Fibroblast of mammary gland (primary cell): ENCODE data around the gene KCP.

ENCODE experiments used
- DNase-seq: peaks from one replicate; pipeline ENCODE4 v3.0.0-alpha.2; 2010; ENCODE audit warnings: low read depth
- H3K4me3 ChIP-seq: 2 replicates; pipeline ENCODE4 v1.5.1; 2011; ENCODE audit warnings: low read depth, mild to moderate bottlenecking, low read length, moderate library complexity; ENCODE audit not compliant: control insufficient read depth
- CTCF ChIP-seq: conservative IDR thresholded peaks from 2 replicates; pipeline ENCODE4 v1.5.1; 2011; ENCODE audit warnings: low read depth, low read length, inconsistent platforms; ENCODE audit not compliant: control insufficient read depth, insufficient read depth

KCP gene

GRCh38 chr7:128867842-128868623 lies 42.5 kb downstream of the KCP start:
- no peak for DNase-seq
- no peak overlapping the region for H3K4me3 ChIP-seq
- TF ChIP-seq CTCF = no peak

- TF ChIP-seq CTCF = no peak
- H3K4me3 ChIP-seq = no peak overlapping the region
- DNase-seq = no peak
These were observed 43.3 kb downstream of the KCP start for GRCh38 chr7:128867241-128867640.

DNA sequence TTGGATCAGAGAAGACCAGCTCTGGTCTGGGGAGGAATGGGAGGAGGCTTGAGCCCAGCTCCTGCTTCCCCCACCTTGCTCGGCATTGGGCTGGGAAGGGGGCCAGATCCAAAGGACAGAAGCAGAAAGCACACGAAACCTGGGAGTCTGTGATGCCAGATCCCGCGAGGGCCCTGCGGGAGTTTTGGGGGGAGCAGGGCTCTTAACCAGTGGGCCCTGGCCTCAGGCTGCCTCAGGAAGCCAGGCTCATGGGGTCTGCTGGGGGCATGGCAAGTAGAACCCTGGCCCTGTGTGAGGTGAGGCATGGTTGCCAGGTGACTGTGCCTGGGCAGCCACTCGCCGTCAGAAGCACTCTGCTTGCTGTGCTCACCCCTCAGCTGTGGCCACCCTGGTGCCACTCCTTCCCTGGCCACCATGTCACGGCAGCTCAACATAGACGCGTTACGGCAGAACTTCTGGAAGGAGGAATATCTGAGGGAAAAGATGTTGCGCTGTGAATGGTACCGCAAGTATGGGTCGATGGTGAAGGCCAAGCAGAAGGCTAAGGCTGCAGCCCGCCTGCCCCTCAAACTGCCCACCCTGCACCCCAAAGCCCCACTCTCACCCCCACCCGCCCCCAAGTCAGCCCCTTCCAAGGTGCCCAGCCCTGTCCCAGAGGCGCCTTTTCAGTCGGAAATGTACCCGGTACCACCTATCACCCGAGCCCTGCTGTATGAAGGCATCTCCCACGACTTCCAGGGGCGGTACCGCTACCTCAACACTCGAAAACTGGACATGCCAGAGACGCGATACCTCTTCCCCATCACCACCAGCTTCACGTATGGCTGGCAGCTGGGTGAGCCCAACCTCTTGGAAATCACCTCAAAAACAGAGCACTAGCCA lies 44.3 kb downstream of the KCP start:
- TF ChIP-seq CTCF = no peak
- no peak overlapping the region for H3K4me3 ChIP-seq
- no peak for DNase-seq

DNA sequence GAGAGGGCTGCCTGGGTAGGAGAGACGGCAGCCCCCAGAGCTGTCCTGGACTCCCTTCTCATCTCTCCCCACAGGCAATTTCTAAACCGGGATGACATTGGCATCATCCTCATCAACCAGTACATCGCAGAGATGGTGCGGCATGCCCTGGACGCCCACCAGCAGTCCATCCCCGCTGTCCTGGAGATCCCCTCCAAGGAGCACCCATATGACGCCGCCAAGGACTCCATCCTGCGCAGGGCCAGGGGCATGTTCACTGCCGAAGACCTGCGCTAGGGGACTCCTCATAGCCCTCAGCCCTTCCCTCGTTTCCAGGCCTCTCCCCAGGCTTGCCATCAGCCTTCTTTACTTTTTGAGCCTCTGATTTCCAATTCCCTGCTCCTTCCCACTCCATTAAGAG lies 45.2 kb downstream of the KCP start:
- no peak for DNase-seq
- no peak overlapping the region for H3K4me3 ChIP-seq
- no peak for TF ChIP-seq CTCF

GRCh38 chr7:128863433-128863989 lies 47.0 kb downstream of the KCP start:
- TF ChIP-seq CTCF = peak; percentile 61
- H3K4me3 ChIP-seq = peak overlapping the region; percentile 96
- peak; percentile 76 for DNase-seq

GRCh38 chr7:128862571-128863432 lies 47.7 kb downstream of the KCP start, which contains the start of gene ATP6V1F:
Gene ATP6V1F, plus strand, starts transcription at chr7:128862856. Its CDS starts 49 bp downstream, at chr7:128862905.
- peak within 1 kb of the TSS; percentile 96 for H3K4me3 ChIP-seq
- peak; percentile 96 for DNase-seq
- TF ChIP-seq CTCF = no peak
